ENCODE results near the gene EIF4G3.

EIF4G3 gene

GRCh38 chr1:20964540-20965484 is 211.9 kb downstream of the EIF4G3 start:
- Histone ChIP-seq H3F3A (ENCODE audit: insufficient read depth, low read length) (peaks cover 15% of the 10 kb centered on the region), H3K9me2 (replicated peaks; ENCODE audit: insufficient read depth, low read length) (no peaks in the 10 kb centered on the region), H3K4me1 (ENCODE audit: low read length) (peaks cover 15% of the 10 kb centered on the region), H4K20me1 (ENCODE audit: insufficient read depth, low read length) (no peaks in the 10 kb centered on the region), H2AFZ (ENCODE audit: low read length) (no peak overlapping the region), H3K36me3 (replicated peaks; ENCODE audit: insufficient read depth, low read length) (no peaks in the 10 kb centered on the region), H3K9ac (ENCODE audit: low read length) (no peak overlapping the region), H3K79me2 (ENCODE audit: low read length) (no peaks in the 10 kb centered on the region), H3K4me3 (ENCODE audit: low read length) (peak overlapping the region; percentile 19; the same call in 1 of the 2 replicates), H3K27me3 (replicated peaks; ENCODE audit: insufficient read depth, low read length) (no peaks in the 10 kb centered on the region), H3K9me3 (replicated peaks; ENCODE audit: insufficient read depth, low read length) (no peaks in the 10 kb centered on the region), H3K4me2 (ENCODE audit: low read depth, low read length) (peak overlapping the region; percentile 53), H3K27ac (ENCODE audit: low read length) (peak overlapping the region; percentile 45; the same call in 1 of the 2 replicates)
- TF ChIP-seq CTCF (IDR thresholded peaks at IDR 0.05; ENCODE audit: low read length) = peak; percentile 27
- TF ChIP-seq EZH2 (optimal IDR thresholded peaks at IDR 0.05; ENCODE audit: low read depth, low read length) = no peak
- peak; percentile 63 for DNase-seq

GRCh38 chr1:20962576-20963258 is 214.0 kb downstream of the EIF4G3 start:
- Histone ChIP-seq H3K4me3 (ENCODE audit: low read length) (no peak overlapping the region), H3K4me2 (ENCODE audit: low read depth, low read length) (no peak overlapping the region), H3K4me1 (ENCODE audit: low read length) (peaks cover 15% of the 10 kb centered on the region), H2AFZ (ENCODE audit: low read length) (no peak overlapping the region), H3F3A (ENCODE audit: insufficient read depth, low read length) (peaks cover 15% of the 10 kb centered on the region), H4K20me1 (ENCODE audit: insufficient read depth, low read length) (no peaks in the 10 kb centered on the region), H3K27me3 (replicated peaks; ENCODE audit: insufficient read depth, low read length) (no peaks in the 10 kb centered on the region), H3K9me3 (replicated peaks; ENCODE audit: insufficient read depth, low read length) (no peaks in the 10 kb centered on the region), H3K27ac (ENCODE audit: low read length) (no peak overlapping the region), H3K36me3 (replicated peaks; ENCODE audit: insufficient read depth, low read length) (no peaks in the 10 kb centered on the region), H3K79me2 (ENCODE audit: low read length) (no peaks in the 10 kb centered on the region), H3K9me2 (replicated peaks; ENCODE audit: insufficient read depth, low read length) (no peaks in the 10 kb centered on the region), H3K9ac (ENCODE audit: low read length) (no peak overlapping the region)
- no peak for DNase-seq
- TF ChIP-seq CTCF (IDR thresholded peaks at IDR 0.05; ENCODE audit: low read length) (no peak), EZH2 (optimal IDR thresholded peaks at IDR 0.05; ENCODE audit: low read depth, low read length) (no peak), EZH2phosphoT487 (IDR thresholded peaks at IDR 0.05; ENCODE audit: low read length) (no peak)

GRCh38 chr1:20958430-20958829 is 218.3 kb downstream of the EIF4G3 start:
- H2AFZ ChIP-seq (ENCODE audit: low read length) = no peak overlapping the region
- no peaks in the 10 kb centered on the region for H3F3A ChIP-seq (ENCODE audit: insufficient read depth, low read length)
- no peaks in the 10 kb centered on the region for H3K27me3 ChIP-seq (replicated peaks; ENCODE audit: insufficient read depth, low read length)
- H3K4me3 ChIP-seq (ENCODE audit: low read length) = no peak overlapping the region
- H3K4me1 ChIP-seq (ENCODE audit: low read length) = no peaks in the 10 kb centered on the region
- H3K4me2 ChIP-seq (ENCODE audit: low read depth, low read length) = no peak overlapping the region
- no peaks in the 10 kb centered on the region for H3K9me3 ChIP-seq (replicated peaks; ENCODE audit: insufficient read depth, low read length)
- TF ChIP-seq EZH2phosphoT487 (IDR thresholded peaks at IDR 0.05; ENCODE audit: low read length) (no peak), CTCF (IDR thresholded peaks at IDR 0.05; ENCODE audit: low read length) (no peak), EZH2 (optimal IDR thresholded peaks at IDR 0.05; ENCODE audit: low read depth, low read length) (no peak)
- no peak overlapping the region for H3K9ac ChIP-seq (ENCODE audit: low read length)
- DNase-seq = no peak
- H3K79me2 ChIP-seq (ENCODE audit: low read length) = no peaks in the 10 kb centered on the region
- H3K9me2 ChIP-seq (replicated peaks; ENCODE audit: insufficient read depth, low read length) = no peaks in the 10 kb centered on the region
- no peak overlapping the region for H3K27ac ChIP-seq (ENCODE audit: low read length)
- no peaks in the 10 kb centered on the region for H4K20me1 ChIP-seq (ENCODE audit: insufficient read depth, low read length)
- no peaks in the 10 kb centered on the region for H3K36me3 ChIP-seq (replicated peaks; ENCODE audit: insufficient read depth, low read length)
